ENCODE data around the gene NSMF. TPM values are rescaled to one million over a fixed set of nuclear protein-coding genes. Genes with fewer than 3 reads are reported as not detected.

The NSMF gene
- total RNA-seq, 2 donors from 2014 or later = 65.4 to 65.9 TPM

DNA sequence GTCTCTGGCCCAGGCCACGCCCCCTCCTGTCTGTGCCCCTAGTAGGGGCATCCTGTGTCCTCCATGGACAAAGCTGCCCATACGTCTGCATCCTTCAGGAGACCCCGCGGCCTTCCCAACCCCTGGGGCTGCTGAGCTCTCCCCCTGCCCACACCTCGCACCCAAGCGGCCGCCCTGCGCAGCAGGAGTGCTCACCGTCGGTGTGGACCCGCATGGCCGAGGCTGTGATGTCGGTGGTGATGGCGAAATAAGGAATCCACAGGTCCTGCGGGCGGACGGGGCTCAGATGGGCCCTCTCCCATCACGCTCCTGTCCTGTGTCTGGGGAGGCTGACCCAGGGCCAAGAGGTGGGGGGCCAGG lies 4.8 kb upstream of the NSMF start:
- Histone ChIP-seq H3K4me1 (peaks cover 9% of the 10 kb centered on the region), H3K4me3 (no peak overlapping the region), H3K36me3 (replicated peaks in 1 of 2; ENCODE audit: insufficient read depth in 1 of 2, low read depth in 2 of 2) (no peaks in the 10 kb centered on the region), H3K9me3 (no peaks in the 10 kb centered on the region), H3K27me3 (no peaks in the 10 kb centered on the region), H3K27ac (no peak overlapping the region)
- WGBS, 2 donors = 90 to 97% methylated on average over 10 to 18 of the region's 18 CpGs
- no peak for TF ChIP-seq POLR2A (IDR thresholded peaks at IDR 0.05)
- TF ChIP-seq, protein P1, sequence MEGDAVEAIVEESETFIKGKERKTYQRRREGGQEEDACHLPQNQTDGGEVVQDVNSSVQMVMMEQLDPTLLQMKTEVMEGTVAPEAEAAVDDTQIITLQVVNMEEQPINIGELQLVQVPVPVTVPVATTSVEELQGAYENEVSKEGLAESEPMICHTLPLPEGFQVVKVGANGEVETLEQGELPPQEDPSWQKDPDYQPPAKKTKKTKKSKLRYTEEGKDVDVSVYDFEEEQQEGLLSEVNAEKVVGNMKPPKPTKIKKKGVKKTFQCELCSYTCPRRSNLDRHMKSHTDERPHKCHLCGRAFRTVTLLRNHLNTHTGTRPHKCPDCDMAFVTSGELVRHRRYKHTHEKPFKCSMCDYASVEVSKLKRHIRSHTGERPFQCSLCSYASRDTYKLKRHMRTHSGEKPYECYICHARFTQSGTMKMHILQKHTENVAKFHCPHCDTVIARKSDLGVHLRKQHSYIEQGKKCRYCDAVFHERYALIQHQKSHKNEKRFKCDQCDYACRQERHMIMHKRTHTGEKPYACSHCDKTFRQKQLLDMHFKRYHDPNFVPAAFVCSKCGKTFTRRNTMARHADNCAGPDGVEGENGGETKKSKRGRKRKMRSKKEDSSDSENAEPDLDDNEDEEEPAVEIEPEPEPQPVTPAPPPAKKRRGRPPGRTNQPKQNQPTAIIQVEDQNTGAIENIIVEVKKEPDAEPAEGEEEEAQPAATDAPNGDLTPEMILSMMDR (IDR thresholded peaks at IDR 0.05) = no peak
- intact Hi-C loops (cut with DNase I) = no loop called here
- ATAC-seq (no peak), DNase-seq (no peak)

DNA sequence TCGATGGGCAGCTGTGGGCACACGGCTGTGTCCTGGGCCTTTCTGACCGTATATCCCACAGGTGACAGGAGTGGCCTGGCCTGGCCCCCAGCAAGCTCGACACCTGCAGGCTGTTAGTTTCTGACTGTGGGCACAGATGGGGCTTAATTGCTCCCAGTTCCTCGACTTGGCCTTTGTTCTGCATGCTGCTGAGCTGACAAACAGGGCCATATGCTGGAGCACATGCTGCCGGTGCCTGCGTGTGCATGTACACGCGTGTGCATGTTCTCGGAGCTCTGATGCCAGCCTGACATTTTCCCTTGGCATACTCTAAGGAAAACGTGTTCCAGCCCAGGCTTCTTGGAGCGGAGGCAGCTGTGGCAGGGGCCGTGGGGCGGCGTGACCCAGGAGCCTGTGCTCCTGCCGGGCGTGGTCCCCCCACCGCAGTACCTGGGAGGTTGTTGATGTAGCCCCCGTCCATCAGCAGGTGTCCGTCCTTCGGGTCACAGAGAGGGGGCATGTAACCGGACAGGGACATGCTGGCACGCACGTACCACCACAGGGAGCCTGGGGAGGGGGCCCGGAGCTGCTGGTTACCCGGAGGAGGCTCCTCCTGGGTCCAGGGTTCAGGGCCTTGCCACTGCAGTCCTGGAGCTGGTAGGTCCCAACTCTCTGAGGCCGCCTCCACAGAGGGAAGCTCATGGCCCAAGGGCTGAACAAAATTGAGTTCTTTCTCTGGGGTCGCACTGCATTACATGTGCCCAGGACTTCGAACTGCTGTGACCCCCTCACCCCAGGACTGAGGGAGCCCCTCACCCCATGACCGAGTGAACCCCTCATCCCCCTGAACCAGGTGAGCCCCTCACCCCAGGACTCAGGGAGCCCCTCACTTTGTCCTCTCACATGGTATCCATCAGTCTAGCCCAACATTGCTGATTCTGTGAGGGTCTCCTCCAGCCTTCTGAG lies 4.1 kb upstream of the NSMF start:
- DNase-seq = no peak
- no peak for ATAC-seq
- intact Hi-C loops (cut with DNase I) = no loop called here

DNA sequence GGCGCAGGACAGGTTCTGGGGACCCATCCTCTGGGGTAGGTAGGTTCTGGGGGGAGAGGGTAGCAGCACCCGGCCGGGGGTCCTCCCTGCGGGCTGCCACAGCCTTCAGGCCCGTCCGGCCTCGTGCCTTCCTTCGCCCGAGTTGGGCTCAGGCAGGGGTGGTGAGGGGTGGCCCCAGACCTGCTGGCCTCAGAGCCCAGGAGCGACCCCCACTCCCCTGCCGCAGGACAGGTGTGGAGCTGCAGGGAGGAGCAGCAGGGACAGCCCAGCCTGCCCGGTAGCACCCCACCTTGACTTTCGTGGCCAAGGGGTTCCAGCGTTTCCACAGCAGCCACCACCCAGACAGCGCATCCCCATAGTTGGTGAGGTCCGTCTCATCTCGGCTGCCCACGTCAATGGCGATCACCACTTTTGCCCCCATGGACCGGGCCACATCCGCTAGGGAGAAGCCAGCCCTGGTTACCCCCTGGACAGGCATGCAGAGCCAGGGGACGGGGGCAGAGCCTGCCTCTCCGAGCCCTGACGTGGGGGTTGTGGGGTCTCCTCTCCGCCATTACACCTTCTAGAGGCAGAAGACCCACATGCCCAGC lies 3.4 kb upstream of the NSMF start:
- Histone ChIP-seq H3K9me3 (no peaks in the 10 kb centered on the region), H3K4me1 (peaks cover 23% of the 10 kb centered on the region), H3K27ac (no peak overlapping the region), H3K27me3 (no peaks in the 10 kb centered on the region), H3K36me3 (replicated peaks in 1 of 2; ENCODE audit: insufficient read depth in 1 of 2, low read depth in 2 of 2) (no peaks in the 10 kb centered on the region), H3K4me3 (no peak overlapping the region)
- DNase-seq = no peak
- intact Hi-C loops (cut with DNase I) = no loop called here
- no peak for ATAC-seq
- WGBS, 2 donors = 75 to 89% methylated on average over 2 to 21 of the region's 25 CpGs
- no peak for TF ChIP-seq POLR2A (IDR thresholded peaks at IDR 0.05)
- TF ChIP-seq, protein P1 (IDR thresholded peaks at IDR 0.05) = no peak

More for the DNA sequence above, 4.1 kb upstream of the NSMF start:
- TF ChIP-seq, protein P1 (IDR thresholded peaks at IDR 0.05) = no peak
- no peak for TF ChIP-seq POLR2A (IDR thresholded peaks at IDR 0.05)
- H3K27me3 ChIP-seq = no peaks in the 10 kb centered on the region
- H3K27ac ChIP-seq = no peak overlapping the region
- 88 to 94% methylated on average over 20 to 28 of the region's 30 CpGs for WGBS, 2 donors
- no peaks in the 10 kb centered on the region for H3K9me3 ChIP-seq
- H3K4me3 ChIP-seq = no peak overlapping the region
- no peaks in the 10 kb centered on the region for H3K36me3 ChIP-seq (replicated peaks in 1 of 2; ENCODE audit: insufficient read depth in 1 of 2, low read depth in 2 of 2)
- peaks cover 15% of the 10 kb centered on the region for H3K4me1 ChIP-seq

DNA sequence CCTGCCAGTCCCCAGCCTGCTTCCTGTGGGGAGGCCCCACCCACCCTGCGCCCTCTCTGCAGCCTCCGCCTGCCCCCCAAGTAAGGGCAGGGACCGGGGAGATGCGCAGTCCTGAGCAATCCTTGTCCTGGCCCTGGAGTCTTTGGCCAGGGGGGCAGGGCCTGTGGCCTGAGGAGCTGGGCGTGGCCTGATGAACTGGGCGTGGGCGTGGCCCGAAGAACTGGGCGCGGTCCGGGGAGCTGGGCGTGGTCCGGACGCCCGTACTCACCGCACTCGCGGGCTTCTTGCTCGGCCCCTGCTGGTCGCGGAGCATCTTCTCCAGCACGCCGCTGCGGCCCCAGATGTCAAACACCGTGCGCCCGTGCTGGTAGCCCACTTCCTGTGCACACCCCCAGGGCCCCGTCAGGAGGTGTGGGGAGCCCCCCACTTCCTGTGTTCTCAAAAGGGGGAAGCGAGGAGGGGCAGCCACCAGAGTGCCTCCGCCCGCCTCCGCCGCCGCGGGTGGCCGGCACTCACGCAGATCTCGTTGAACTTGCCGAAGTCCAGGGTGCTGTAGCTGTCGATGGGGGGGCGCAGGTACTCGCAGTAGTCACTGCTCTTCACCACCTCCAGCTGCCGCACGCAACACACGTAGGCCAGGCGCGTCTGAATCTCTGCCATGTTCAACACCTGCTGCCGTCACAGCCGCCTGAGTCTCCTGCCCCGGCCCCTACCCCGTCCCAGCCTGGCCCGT lies 2.7 kb upstream of the NSMF start:
- TF ChIP-seq POLR2A (IDR thresholded peaks at IDR 0.05) = no peak
- TF ChIP-seq, protein P1 (IDR thresholded peaks at IDR 0.05) = no peak
- H3K4me3 ChIP-seq = no peak overlapping the region
- WGBS, 2 donors = 55 to 91% methylated on average over 30 to 52 of the region's 52 CpGs
- peaks cover 29% of the 10 kb centered on the region for H3K4me1 ChIP-seq
- no peaks in the 10 kb centered on the region for H3K9me3 ChIP-seq
- no peak overlapping the region for H3K27ac ChIP-seq
- ATAC-seq = no peak
- DNase-seq = peak in 2 of 4 donors; percentile 38 to 52
- no peaks in the 10 kb centered on the region for H3K27me3 ChIP-seq
- no peaks in the 10 kb centered on the region for H3K36me3 ChIP-seq (replicated peaks in 1 of 2; ENCODE audit: insufficient read depth in 1 of 2, low read depth in 2 of 2)
- intact Hi-C loops (cut with DNase I) = no loop called here

Data from body of pancreas (tissue), 4 donors.